Osteoblast (primary cell): ENCODE measurements around the gene PRKAG2. TPM values are rescaled to one million over a fixed set of nuclear protein-coding genes. Genes with fewer than 3 reads are reported as not detected.
"Not testable (repeated sequence)": the region's sequence is repeated elsewhere in the genome, so short reads cannot be mapped to it uniquely, and the experiment has no call there.

Experiments
- DNase-seq: peaks from one replicate; pipeline ENCODE4 v3.0.0; 2011; ENCODE audit warnings: low spot score, mixed read lengths; ENCODE audit not compliant: insufficient read length; ENCODE audit errors: missing footprints
- H2AFZ ChIP-seq: 2 replicates; pipeline ENCODE4 v1.6.0; 2011; ENCODE audit warnings: mild to moderate bottlenecking, low read length
- H3K27ac ChIP-seq: 2 replicates; pipeline ENCODE4 v1.5.1; 2011; ENCODE audit warnings: mild to moderate bottlenecking, low read depth, low read length, moderate library complexity
- H3K27me3 ChIP-seq: 2 replicates; pipeline ENCODE4 v1.6.0; 2012; ENCODE audit warnings: mild to moderate bottlenecking, control low read depth, inconsistent platforms, low read length, moderate library complexity; ENCODE audit not compliant: insufficient read depth
- H3K36me3 ChIP-seq: 2 replicates; pipeline ENCODE4 v1.5.1; 2011; ENCODE audit warnings: mild to moderate bottlenecking, low read length, control low read depth, moderate library complexity; ENCODE audit not compliant: insufficient read depth
- H3K4me1 ChIP-seq: 2 replicates; pipeline ENCODE4 v1.5.1; 2011; ENCODE audit warnings: mild to moderate bottlenecking, low read length, control low read depth, moderate library complexity; ENCODE audit not compliant: insufficient read depth
- H3K4me2 ChIP-seq: 2 replicates; pipeline ENCODE4 v1.6.0; 2011; ENCODE audit warnings: mild to moderate bottlenecking, low read length; ENCODE audit not compliant: insufficient read depth
- H3K4me3 ChIP-seq: fragments of 200-600 bp; sonication (generic); 3 replicates; pipeline ENCODE4 v1.5.1; 2012; ENCODE audit warnings: mild to moderate bottlenecking, low read length, inconsistent platforms; ENCODE audit not compliant: insufficient read depth
- H3K79me2 ChIP-seq: 2 replicates; pipeline ENCODE4 v1.6.0; 2012; ENCODE audit warnings: mild to moderate bottlenecking, low read length, control low read depth, inconsistent platforms; ENCODE audit not compliant: insufficient read depth
- H3K9me3 ChIP-seq: 2 replicates; pipeline ENCODE4 v1.5.1; 2011; ENCODE audit warnings: low read depth, low read length, control low read depth
- H4K20me1 ChIP-seq: 2 replicates; pipeline ENCODE4 v1.6.0; 2012; ENCODE audit warnings: mild to moderate bottlenecking, low read length, control low read depth; ENCODE audit not compliant: insufficient read depth
- CTCF ChIP-seq: IDR thresholded peaks from 2 replicates; pipeline ENCODE4 v1.5.1; 2011; ENCODE audit warnings: mild to moderate bottlenecking, low read depth, low read length, moderate library complexity; ENCODE audit errors: extremely low read depth
- total RNA-seq: library from RNA; depleted of rRNA; stranded (reverse); fragments of >200 nt; gene quantifications from 2 replicates; pipeline ENCODE4 v1.2.3, GENCODE V29; 2012

Gene PRKAG2
- total RNA-seq, 1 donor: 20.6 TPM

- Histone ChIP-seq H3K4me1 (no peaks in the 10 kb centered on the region), H3K4me3 (no peak overlapping the region), H3K36me3 (no peaks in the 10 kb centered on the region), H3K9me3 (no peaks in the 10 kb centered on the region), H3K4me2 (no peak overlapping the region), H2AFZ (no peak overlapping the region), H3K27ac (no peak overlapping the region), H3K79me2 (no peaks in the 10 kb centered on the region), H3K27me3 (peaks cover 39% of the 10 kb centered on the region), H4K20me1 (no peaks in the 10 kb centered on the region)
- TF ChIP-seq CTCF: no peak
- no peak for DNase-seq
Measured at GRCh38 chr7:151919595-151919994, 42.7 kb upstream of the PRKAG2 start.

DNA sequence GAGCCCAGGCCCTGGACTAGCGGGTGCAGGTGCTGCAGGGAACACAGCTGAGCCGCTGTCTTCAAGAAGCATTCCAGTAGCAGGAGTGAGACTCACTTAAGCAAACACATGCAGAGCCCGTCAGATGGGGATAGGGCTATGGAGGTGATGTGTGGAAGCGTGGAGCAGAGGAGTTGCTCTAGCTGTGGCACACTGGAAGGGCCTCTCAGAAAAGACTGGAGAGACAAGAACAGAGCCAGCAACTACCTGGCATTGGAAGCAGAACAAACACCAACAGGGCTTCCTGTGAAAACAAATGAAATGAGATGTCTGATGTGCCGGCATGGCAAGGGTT, 41.6 kb upstream of the PRKAG2 start:
- H3K4me1 ChIP-seq: no peaks in the 10 kb centered on the region
- H3K36me3 ChIP-seq: no peaks in the 10 kb centered on the region
- H4K20me1 ChIP-seq: no peaks in the 10 kb centered on the region
- H3K27ac ChIP-seq: no peak overlapping the region
- H3K27me3 ChIP-seq: peaks cover 37% of the 10 kb centered on the region
- H3K4me2 ChIP-seq: no peak overlapping the region
- no peak overlapping the region for H2AFZ ChIP-seq
- no peak for TF ChIP-seq CTCF
- no peak overlapping the region for H3K4me3 ChIP-seq
- H3K9me3 ChIP-seq: no peaks in the 10 kb centered on the region
- DNase-seq: no peak
- no peaks in the 10 kb centered on the region for H3K79me2 ChIP-seq

DNA sequence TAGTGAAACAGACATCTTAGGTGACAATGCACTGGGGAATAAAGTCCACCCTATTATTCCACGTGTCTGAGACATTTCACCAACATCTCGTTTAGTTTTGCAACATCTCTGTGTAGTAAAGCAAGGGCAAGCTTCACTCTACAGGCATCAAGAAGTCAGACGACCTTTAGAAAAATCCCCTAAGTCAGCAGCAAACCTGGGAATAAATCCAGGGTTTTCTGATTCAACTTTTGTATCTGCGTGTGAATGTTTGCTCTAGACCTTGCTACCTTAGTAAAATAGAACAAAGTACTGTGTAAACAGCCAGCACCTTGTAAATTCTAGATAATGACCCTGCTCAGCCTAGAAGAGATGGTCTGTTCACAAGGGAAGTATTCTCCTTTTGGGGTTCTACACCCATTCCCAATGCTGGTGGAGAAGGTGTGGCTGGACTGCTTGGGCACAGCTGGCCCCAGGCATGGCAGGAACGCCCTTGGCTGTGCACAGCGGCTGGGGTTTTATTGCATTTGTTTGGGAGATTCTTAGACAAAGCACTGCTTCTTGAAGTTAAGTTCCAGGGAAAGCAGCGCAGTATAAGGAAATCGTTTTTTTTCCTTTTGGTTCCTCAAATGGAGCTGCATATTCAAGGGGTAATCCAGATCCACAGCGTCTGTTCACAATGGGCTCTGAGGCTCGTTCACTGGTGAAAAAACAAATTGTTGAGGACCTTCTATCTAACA, 41.0 kb upstream of the PRKAG2 start:
- Histone ChIP-seq H3K4me1 (no peaks in the 10 kb centered on the region), H2AFZ (no peak overlapping the region), H4K20me1 (no peaks in the 10 kb centered on the region), H3K36me3 (no peaks in the 10 kb centered on the region), H3K4me3 (no peak overlapping the region), H3K4me2 (no peak overlapping the region), H3K79me2 (no peaks in the 10 kb centered on the region), H3K27ac (no peak overlapping the region), H3K9me3 (no peaks in the 10 kb centered on the region), H3K27me3 (peaks cover 35% of the 10 kb centered on the region)
- TF ChIP-seq CTCF: no peak
- no peak for DNase-seq

- Histone ChIP-seq H3K27me3 (peaks cover 34% of the 10 kb centered on the region), H3K79me2 (no peaks in the 10 kb centered on the region), H3K27ac (no peak overlapping the region), H3K9me3 (no peaks in the 10 kb centered on the region), H3K36me3 (no peaks in the 10 kb centered on the region), H3K4me1 (no peaks in the 10 kb centered on the region), H4K20me1 (no peaks in the 10 kb centered on the region), H3K4me2 (no peak overlapping the region), H3K4me3 (no peak overlapping the region), H2AFZ (no peak overlapping the region)
- no peak for TF ChIP-seq CTCF
- no peak for DNase-seq
Measured at GRCh38 chr7:151914051-151914450, 37.1 kb upstream of the PRKAG2 start.

DNA sequence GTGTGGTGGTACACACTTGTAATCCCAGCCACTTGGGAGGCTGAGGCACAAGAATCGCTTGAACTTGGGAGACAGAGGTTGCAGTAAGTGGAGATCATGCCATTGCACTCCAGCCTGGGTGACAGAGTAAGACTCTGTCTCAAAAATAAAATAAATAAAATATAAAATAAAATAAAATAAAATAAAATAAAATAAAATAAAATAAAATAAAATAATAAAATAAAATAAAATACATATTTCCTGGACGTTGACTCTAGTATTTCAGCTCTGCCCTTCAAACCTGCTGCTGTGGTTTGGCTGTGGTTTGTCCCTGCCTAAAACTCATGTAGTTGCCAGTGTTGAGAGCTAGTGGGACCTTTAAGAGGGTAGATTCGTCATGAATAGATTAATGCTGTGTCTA, 33.7 kb upstream of the PRKAG2 start:
- H4K20me1 ChIP-seq, H3K4me3 ChIP-seq, H3K4me2 ChIP-seq, H3K79me2 ChIP-seq, H3K27ac ChIP-seq, H3K4me1 ChIP-seq, DNase-seq, H3K36me3 ChIP-seq, H3K9me3 ChIP-seq, H2AFZ ChIP-seq: not testable (repeated sequence)
- peaks cover 25% of the 10 kb centered on the region for H3K27me3 ChIP-seq

DNA sequence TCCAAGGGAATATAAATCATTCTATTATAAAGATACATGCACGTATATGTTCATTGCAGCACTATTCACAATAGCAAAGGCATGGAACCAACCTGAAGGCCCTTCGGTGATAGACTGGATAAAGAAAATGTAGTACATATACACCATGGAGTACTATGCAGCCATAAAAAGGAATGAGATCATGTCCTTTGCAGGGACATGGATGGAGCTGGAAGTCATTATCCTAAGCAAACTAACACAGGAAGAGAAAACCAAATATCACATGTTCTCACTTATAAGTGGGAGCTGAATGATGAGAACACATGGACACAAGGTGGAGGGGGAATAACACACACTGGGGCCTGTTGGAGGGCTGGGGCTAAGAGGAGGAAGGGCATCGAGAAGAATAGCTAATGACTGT, 30.2 kb upstream of the PRKAG2 start:
- H3K4me3 ChIP-seq, DNase-seq, H3K36me3 ChIP-seq, H3K9me3 ChIP-seq, H2AFZ ChIP-seq, H3K4me1 ChIP-seq, H3K79me2 ChIP-seq, H3K27ac ChIP-seq, H3K4me2 ChIP-seq, H4K20me1 ChIP-seq: not testable (repeated sequence)
- peaks cover 23% of the 10 kb centered on the region for H3K27me3 ChIP-seq
